Upper lobe of right lung (tissue), 1 donor: ENCODE data around the gene TRNT1. TPM values are rescaled to one million over a fixed set of nuclear protein-coding genes. Genes with fewer than 3 reads are reported as not detected.

Source experiments
- ATAC-seq: fragments of 200-7000 bp; cut with Tn5 transposase; one replicate; pipeline ENCODE4 v1.9.1; 2020; ENCODE audit warnings: mild to moderate bottlenecking, moderate library complexity
- DNase-seq: peaks from one replicate; pipeline ENCODE4 v3.0.0-alpha.2; 2020
- H3K27ac ChIP-seq: fragments of 200-600 bp; one replicate; pipeline ENCODE4 v1.8.0; 2022
- H3K27me3 ChIP-seq: fragments of 200-600 bp; one replicate; pipeline ENCODE4 v1.8.0; 2022; ENCODE audit warnings: mild to moderate bottlenecking
- H3K36me3 ChIP-seq: fragments of 200-600 bp; one replicate; pipeline ENCODE4 v1.8.0; 2022
- H3K4me1 ChIP-seq: fragments of 200-600 bp; one replicate; pipeline ENCODE4 v1.8.0; 2022
- H3K4me3 ChIP-seq: fragments of 200-600 bp; one replicate; pipeline ENCODE4 v1.8.0; 2022; ENCODE audit warnings: mild to moderate bottlenecking
- H3K9me3 ChIP-seq: fragments of 200-600 bp; one replicate; pipeline ENCODE4 v1.8.0; 2022
- CTCF ChIP-seq: fragments of 200-600 bp; IDR thresholded peaks from one replicate; pipeline ENCODE4 v1.8.0; 2022; ENCODE audit warnings: antibody characterized with exemption
- intact Hi-C: fragments of 100-400 bp; cut with DNase I; formaldehyde crosslinking; loops from one replicate; pipeline ENCODE4 v1.11.0; 2022
- total RNA-seq: library from RNA; stranded (reverse); fragmentation: NEBNext Ultra II Directional; extraction: Animal tissue kit (Norgen Biotek cat#: 25700); gene quantifications from one replicate; pipeline ENCODE4 v1.2.1, GENCODE V29; 2021
- donor health status: DM: no; HTN: yes; CAD: no; lungs with severe emphysema.

Gene TRNT1
- total RNA-seq, 1 donor from 2014 or later: 27.3 TPM

- no peaks in the 10 kb centered on the region for H3K9me3 ChIP-seq
- no peak for TF ChIP-seq CTCF
- intact Hi-C loops: no loop called here
- no peaks in the 10 kb centered on the region for H3K4me1 ChIP-seq
- H3K4me3 ChIP-seq: no peak overlapping the region
- H3K27ac ChIP-seq: no peak overlapping the region
- no peak for DNase-seq
- ATAC-seq: no peak
- H3K27me3 ChIP-seq: no peaks in the 10 kb centered on the region
- no peaks in the 10 kb centered on the region for H3K36me3 ChIP-seq
These were observed 41.0 kb upstream of the TRNT1 start for GRCh38 chr3:3085782-3086181.

GRCh38 chr3:3086239-3086638 lies 40.5 kb upstream of the TRNT1 start:
- Histone ChIP-seq H3K27me3 (no peaks in the 10 kb centered on the region), H3K9me3 (no peaks in the 10 kb centered on the region), H3K4me3 (no peak overlapping the region), H3K27ac (no peak overlapping the region), H3K4me1 (no peaks in the 10 kb centered on the region), H3K36me3 (no peaks in the 10 kb centered on the region)
- no peak for TF ChIP-seq CTCF
- no peak for ATAC-seq
- no peak for DNase-seq
- intact Hi-C loops: no loop called here

GRCh38 chr3:3087279-3087678 lies 39.5 kb upstream of the TRNT1 start:
- TF ChIP-seq CTCF: no peak
- Histone ChIP-seq H3K36me3 (no peaks in the 10 kb centered on the region), H3K9me3 (no peaks in the 10 kb centered on the region), H3K4me1 (no peaks in the 10 kb centered on the region), H3K4me3 (no peak overlapping the region), H3K27me3 (no peaks in the 10 kb centered on the region), H3K27ac (no peak overlapping the region)
- intact Hi-C loops: no loop called here
- ATAC-seq (no peak), DNase-seq (no peak)

- Histone ChIP-seq H3K27me3 (no peaks in the 10 kb centered on the region), H3K36me3 (no peaks in the 10 kb centered on the region), H3K9me3 (no peaks in the 10 kb centered on the region), H3K27ac (no peak overlapping the region), H3K4me1 (no peaks in the 10 kb centered on the region), H3K4me3 (no peak overlapping the region)
- TF ChIP-seq CTCF: no peak
- DNase-seq (no peak), ATAC-seq (no peak)
- intact Hi-C loops: no loop called here
These were observed 38.8 kb upstream of the TRNT1 start for GRCh38 chr3:3087716-3088465.

- no peak for DNase-seq
- Histone ChIP-seq H3K4me1 (no peaks in the 10 kb centered on the region), H3K4me3 (no peak overlapping the region), H3K9me3 (no peaks in the 10 kb centered on the region), H3K36me3 (no peaks in the 10 kb centered on the region), H3K27ac (no peak overlapping the region), H3K27me3 (no peaks in the 10 kb centered on the region)
- no peak for ATAC-seq
- no peak for TF ChIP-seq CTCF
- intact Hi-C loops: no loop called here
These were observed 37.7 kb upstream of the TRNT1 start for GRCh38 chr3:3089017-3089416.

- no peak overlapping the region for H3K27ac ChIP-seq
- H3K4me3 ChIP-seq: no peak overlapping the region
These were observed 28.8 kb upstream of the TRNT1 start for GRCh38 chr3:3097958-3098357.

More at GRCh38 chr3:3097958-3098357, 28.8 kb upstream of the TRNT1 start:
- TF ChIP-seq CTCF: no peak
- DNase-seq (no peak), ATAC-seq (no peak)
- Histone ChIP-seq H3K9me3 (no peaks in the 10 kb centered on the region), H3K36me3 (no peaks in the 10 kb centered on the region), H3K4me1 (no peaks in the 10 kb centered on the region), H3K27me3 (no peaks in the 10 kb centered on the region)
- intact Hi-C loops: no loop called here
